ENCODE measurements around the gene AP2S1. TPM values are rescaled to one million over a fixed set of nuclear protein-coding genes. Genes with fewer than 3 reads are reported as not detected.
A peak's percentile ranks its signal among the peaks of the same experiment; 100 is the strongest.
"Not testable (repeated sequence)": the region's sequence is repeated elsewhere in the genome, so short reads cannot be mapped to it uniquely, and the experiment has no call there.

AP2S1 gene
- polyA plus RNA-seq, 3 donors = 90.2 to 120 (median 95.1) TPM

GRCh38 chr19:46881092-46881491, 30.4 kb upstream of the AP2S1 start:
- DNase-seq (ENCODE audit: extremely low read depth in 1 of 11, low read depth in 9 of 11, low spot score in 4 of 11) = no peak

GRCh38 chr19:46880431-46880830, 29.8 kb upstream of the AP2S1 start:
- DNase-seq (ENCODE audit: extremely low read depth in 1 of 11, low read depth in 9 of 11, low spot score in 4 of 11) = no peak

- no peak for DNase-seq (ENCODE audit: extremely low read depth in 1 of 11, low read depth in 9 of 11, low spot score in 4 of 11)
Observed at GRCh38 chr19:46878613-46879375, 28.1 kb upstream of the AP2S1 start.

- DNase-seq (ENCODE audit: extremely low read depth in 1 of 11, low read depth in 9 of 11, low spot score in 4 of 11) = no peak
Observed at GRCh38 chr19:46875657-46876056, 25.0 kb upstream of the AP2S1 start.

- no peak for DNase-seq (ENCODE audit: extremely low read depth in 1 of 11, low read depth in 9 of 11, low spot score in 4 of 11)
Observed at GRCh38 chr19:46875234-46875633, 24.6 kb upstream of the AP2S1 start.

- DNase-seq (ENCODE audit: extremely low read depth in 1 of 11, low read depth in 9 of 11, low spot score in 4 of 11) = no peak
Observed at GRCh38 chr19:46872967-46873366, 22.3 kb upstream of the AP2S1 start.

GRCh38 chr19:46871173-46871572, 20.5 kb upstream of the AP2S1 start:
- DNase-seq (ENCODE audit: extremely low read depth in 1 of 11, low read depth in 9 of 11, low spot score in 4 of 11) = not testable (repeated sequence)

GRCh38 chr19:46868025-46868802, 17.6 kb upstream of the AP2S1 start:
- DNase-seq (ENCODE audit: extremely low read depth in 1 of 11, low read depth in 9 of 11, low spot score in 4 of 11) = no peak

GRCh38 chr19:46867170-46867569, 16.5 kb upstream of the AP2S1 start:
- DNase-seq (ENCODE audit: extremely low read depth in 1 of 11, low read depth in 9 of 11, low spot score in 4 of 11) = no peak

- no peak for DNase-seq (ENCODE audit: extremely low read depth in 1 of 11, low read depth in 9 of 11, low spot score in 4 of 11)
Observed at GRCh38 chr19:46866407-46867136, 15.9 kb upstream of the AP2S1 start.

GRCh38 chr19:46863818-46864629, 13.4 kb upstream of the AP2S1 start:
- DNase-seq (ENCODE audit: extremely low read depth in 1 of 11, low read depth in 9 of 11, low spot score in 4 of 11) = no peak

- no peak for DNase-seq (ENCODE audit: extremely low read depth in 1 of 11, low read depth in 9 of 11, low spot score in 4 of 11)
Observed at GRCh38 chr19:46862974-46863632, 12.5 kb upstream of the AP2S1 start.

GRCh38 chr19:46862503-46862834, 11.8 kb upstream of the AP2S1 start:
- DNase-seq (ENCODE audit: extremely low read depth in 1 of 11, low read depth in 9 of 11, low spot score in 4 of 11) = no peak

- peak in 1 of 11 donors; percentile 18 for DNase-seq (ENCODE audit: extremely low read depth in 1 of 11, low read depth in 9 of 11, low spot score in 4 of 11)
Observed at GRCh38 chr19:46861691-46862502, 11.3 kb upstream of the AP2S1 start.

- DNase-seq (ENCODE audit: extremely low read depth in 1 of 11, low read depth in 9 of 11, low spot score in 4 of 11) = peak in 1 of 11 donors; percentile 90
Observed at GRCh38 chr19:46860846-46861690, 10.4 kb upstream of the AP2S1 start, which contains the start of gene ARHGAP35. TSS of gene ARHGAP35 (plus strand) at chr19:46860997. CDS start at chr19:46918676, 57,679 bp downstream.

GRCh38 chr19:46860125-46860845, 9.6 kb upstream of the AP2S1 start:
- peak; percentile 91 to 97 (median 96) for DNase-seq (ENCODE audit: extremely low read depth in 1 of 11, low read depth in 9 of 11, low spot score in 4 of 11)
